ENCODE measurements around the gene PRKACG. TPM values are rescaled to one million over a fixed set of nuclear protein-coding genes. Genes with fewer than 3 reads are reported as not detected.
A peak's percentile ranks its signal among the peaks of the same experiment; 100 is the strongest.

The PRKACG gene
- total and polyA plus RNA-seq, 2 of the 8 experiments (the other 6 are each of a cell fraction or from before 2014, with no cell fraction given) = not detected

GRCh38 chr9:69012696-69013381 lies 1.1 kb downstream of the PRKACG start:
- no peak overlapping the region for H2AK5ac ChIP-seq (ENCODE audit: low read depth, low read length)
- H3K23ac ChIP-seq (ENCODE audit: insufficient read length) = no peak overlapping the region
- H4K5ac ChIP-seq (ENCODE audit: insufficient read length, low read depth, low read length) = no peak overlapping the region
- H3K4me3 ChIP-seq (ENCODE audit: extremely low read depth in 1 of 4, insufficient read depth in 2 of 4, low read depth in 3 of 4, low read length in 4 of 4) = no peak overlapping the region
- H2BK120ac ChIP-seq (replicated peaks; ENCODE audit: low read depth, low read length) = no peak overlapping the region
- no peaks in the 10 kb centered on the region for H4K20me1 ChIP-seq (replicated peaks in 1 of 2; ENCODE audit: control insufficient read depth in 1 of 2, insufficient read depth in 2 of 2, low read length in 2 of 2)
- H3K27me3 ChIP-seq (replicated peaks in 1 of 4; ENCODE audit: control insufficient read depth in 3 of 4, extremely low read depth in 1 of 4, insufficient read depth in 3 of 4, low read length in 3 of 4) = no peaks in the 10 kb centered on the region; a peak in 1 of 7 replicates
- H3K4me1 ChIP-seq (replicated peaks in 1 of 4; ENCODE audit: control insufficient read depth in 3 of 4, insufficient read depth in 4 of 4, low read length in 3 of 4) = peaks cover 0 to 9% (median 6%) of the 10 kb centered on the region in 4 experiments; a peak in 4 of 7 replicates
- no peak overlapping the region for H3K27ac ChIP-seq (ENCODE audit: low read depth, low read length)
- ChIA-PET CTCF (ENCODE audit: partially characterized antibody) (interaction anchor here (0.6 to 2.5 kb wide), 9 partner anchors 13 to 595 kb away, joined by 3 to 8 read pairs (median 4); partner anchors contain the start of gene FXN), POLR2A (ENCODE audit: partially characterized antibody) (no interaction called here)
- H3K79me2 ChIP-seq (ENCODE audit: control insufficient read depth in 1 of 2, insufficient read depth in 2 of 2, low read length in 2 of 2) = no peaks in the 10 kb centered on the region
- H3K14ac ChIP-seq (ENCODE audit: insufficient read length) = no peak overlapping the region
- no peak overlapping the region for H2AFZ ChIP-seq (ENCODE audit: low read length)
- H3K4ac ChIP-seq (replicated peaks; ENCODE audit: insufficient read length, low read depth, low read length) = no peak overlapping the region
- H4K8ac ChIP-seq (ENCODE audit: extremely low read depth, insufficient read depth, low read length) = no peak overlapping the region
- H3K4me2 ChIP-seq (ENCODE audit: insufficient read depth in 1 of 2, low read depth in 2 of 2, low read length in 2 of 2) = no peak overlapping the region
- peak overlapping the region; percentile 51 for H4K91ac ChIP-seq (replicated peaks; ENCODE audit: insufficient read length, low read length)
- H3K79me1 ChIP-seq (ENCODE audit: low read depth, low read length) = no peaks in the 10 kb centered on the region
- H2BK15ac ChIP-seq (ENCODE audit: low read length) = no peak overlapping the region
- H3K9me3 ChIP-seq (ENCODE audit: insufficient read depth in 2 of 2, low read depth in 1 of 2, low read length in 1 of 2) = peaks cover 0 to 8% of the 10 kb centered on the region in 2 experiments; a peak in 1 of 4 replicates
- no peak for FAIRE-seq
- WGBS, 2 experiments (ENCODE audit: extremely low coverage in 1 of 2, insufficient coverage in 1 of 2, insufficient read length in 1 of 2, insufficient replicate concordance in 2 of 2, low coverage in 1 of 2, low lambda C conversion rate in 2 of 2, missing lambda C conversion rate in 1 of 2) = 92% methylated on average over 18 of the region's 18 CpGs; no CpG with 5 or more reads in 1 of the 2 experiments
- no peak overlapping the region for H3K56ac ChIP-seq (replicated peaks; ENCODE audit: insufficient read length, low read depth, low read length)
- no peak overlapping the region for H2BK5ac ChIP-seq (ENCODE audit: low read depth, low read length)
- no peak overlapping the region for H2BK12ac ChIP-seq (ENCODE audit: low read depth, low read length)
- H3K23me2 ChIP-seq (ENCODE audit: low read depth, low read length) = no peaks in the 10 kb centered on the region
- H3K18ac ChIP-seq (ENCODE audit: extremely low read depth, low read length) = no peak overlapping the region
- H2BK20ac ChIP-seq (ENCODE audit: low read length) = no peak overlapping the region
- H3K9ac ChIP-seq (replicated peaks in 1 of 4; ENCODE audit: extremely low read depth in 1 of 4, low read depth in 3 of 4, low read length in 3 of 4) = no peak overlapping the region
- no peak for DNase-seq (ENCODE audit: low read depth in 1 of 2, low spot score in 2 of 2)
- H3K36me3 ChIP-seq (ENCODE audit: control insufficient read depth in 2 of 4, insufficient read depth in 4 of 4, low read length in 3 of 4) = no peaks in the 10 kb centered on the region
- TF ChIP-seq SIN3A (conservative IDR thresholded peaks at IDR 0.05 in 1 of 2, IDR thresholded peaks at IDR 0.05 in 1 of 2; ENCODE audit: low read depth in 1 of 2, low read length in 2 of 2) (no peak), TBP (IDR thresholded peaks at IDR 0.05; ENCODE audit: low read depth, low read length) (no peak), ASH2L (IDR thresholded peaks at IDR 0.05; ENCODE audit: low read length) (no peak), EP300 (IDR thresholded peaks at IDR 0.05; ENCODE audit: borderline replicate concordance in 1 of 2, low read depth in 2 of 2, low read length in 2 of 2) (no peak), TEAD4 (IDR thresholded peaks at IDR 0.05; ENCODE audit: low read depth, low read length) (no peak), CBX8 (IDR thresholded peaks at IDR 0.05; ENCODE audit: borderline replicate concordance, low read depth, low read length) (no peak), EZH2 (IDR thresholded peaks at IDR 0.05; ENCODE audit: low read depth, low read length, severe bottlenecking) (no peak), GABPA (IDR thresholded peaks at IDR 0.05; ENCODE audit: borderline replicate concordance, insufficient read depth, low read length) (no peak)

Measured in H1 (cell line).